GM19025 (cell line): ENCODE results near the gene COPS9.

Experiments used
- ATAC-seq: cut with Tn5 transposase; IDR thresholded peaks from one replicate; pipeline ENCODE4 v1.9.1; 2021; ENCODE audit warnings: mild to moderate bottlenecking, low read depth, moderate library complexity; ENCODE audit not compliant: unreplicated experiment

The COPS9 gene

DNA sequence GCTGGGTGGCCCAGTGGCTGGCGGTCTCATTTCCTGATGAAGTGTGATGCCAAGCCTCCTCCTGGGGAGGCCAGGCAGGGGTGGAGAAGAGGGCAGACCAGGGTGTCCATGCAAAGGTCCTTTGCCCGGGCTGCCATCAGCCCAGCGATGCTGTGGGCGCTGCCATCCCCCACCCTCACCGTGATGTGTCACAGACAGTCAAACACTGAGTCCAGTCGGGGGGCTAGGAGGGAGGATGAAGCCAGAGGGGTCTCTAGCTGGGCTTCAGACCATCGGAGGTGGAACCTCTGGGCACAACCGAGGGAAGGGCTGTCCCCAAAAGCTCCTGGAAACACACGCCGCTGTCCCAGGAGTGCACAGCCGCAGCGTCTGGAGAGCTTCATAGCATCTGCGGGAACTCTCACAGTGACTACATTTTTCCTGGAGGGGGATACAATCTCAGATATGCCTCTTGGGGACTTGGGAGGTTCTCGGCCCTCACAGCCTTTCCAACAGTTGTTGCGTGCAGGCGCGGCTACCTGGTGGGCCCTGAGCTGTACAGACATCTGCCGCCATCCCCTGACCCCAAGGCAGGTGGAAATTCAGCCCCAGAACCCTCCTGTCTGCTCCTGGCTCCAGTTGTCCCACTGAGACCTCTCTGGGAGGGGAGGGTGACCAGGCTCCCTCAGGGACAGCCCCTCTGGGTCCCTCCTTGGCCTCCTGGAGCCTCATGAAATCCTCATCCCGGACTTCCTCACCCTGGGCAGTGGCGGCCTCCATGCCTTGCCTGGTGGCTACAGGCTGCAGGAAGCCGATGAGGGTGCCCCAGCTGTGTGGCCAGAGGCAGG lies 30.9 kb upstream of the COPS9 start:
- no peak for ATAC-seq

DNA sequence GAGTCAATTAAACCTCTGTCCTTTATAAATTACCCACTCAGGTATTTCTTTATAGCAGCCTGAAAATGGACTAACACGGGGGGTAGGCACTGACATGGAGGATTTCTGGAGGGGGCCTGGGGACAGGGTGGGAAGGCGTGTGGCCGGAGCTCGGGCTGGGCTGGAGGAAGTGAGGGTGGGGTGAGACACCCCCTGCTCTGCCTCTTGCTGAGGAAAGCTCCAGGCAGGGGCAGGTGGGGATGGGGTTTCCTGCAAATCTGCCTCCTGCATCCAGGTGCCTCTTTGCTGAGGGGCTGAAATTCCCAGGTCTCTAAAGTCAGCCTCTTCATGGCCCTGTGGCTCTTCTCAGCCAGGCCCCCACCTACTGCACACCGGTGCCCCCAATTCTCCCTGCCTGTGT lies 30.1 kb upstream of the COPS9 start:
- no peak for ATAC-seq

DNA sequence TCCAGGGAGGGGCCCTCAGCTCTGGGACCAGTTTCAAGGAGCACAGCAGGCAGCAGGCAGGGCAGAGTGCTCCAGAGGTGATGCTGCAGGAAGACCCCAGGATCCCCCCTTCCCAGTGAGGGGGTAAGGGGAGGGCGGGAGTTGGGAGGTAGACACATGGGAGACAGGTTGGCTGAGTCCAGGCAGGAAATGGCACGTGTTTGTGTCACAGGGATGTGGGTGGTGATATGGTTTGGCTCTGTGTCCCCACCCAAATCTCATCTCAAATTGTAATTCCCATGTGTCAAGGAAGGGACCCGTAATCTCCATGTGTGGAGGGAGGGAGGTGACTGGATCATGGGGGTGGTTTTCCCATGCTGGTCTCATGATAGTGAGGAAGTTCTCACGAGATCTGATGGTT lies 29.6 kb upstream of the COPS9 start:
- ATAC-seq = no peak

DNA sequence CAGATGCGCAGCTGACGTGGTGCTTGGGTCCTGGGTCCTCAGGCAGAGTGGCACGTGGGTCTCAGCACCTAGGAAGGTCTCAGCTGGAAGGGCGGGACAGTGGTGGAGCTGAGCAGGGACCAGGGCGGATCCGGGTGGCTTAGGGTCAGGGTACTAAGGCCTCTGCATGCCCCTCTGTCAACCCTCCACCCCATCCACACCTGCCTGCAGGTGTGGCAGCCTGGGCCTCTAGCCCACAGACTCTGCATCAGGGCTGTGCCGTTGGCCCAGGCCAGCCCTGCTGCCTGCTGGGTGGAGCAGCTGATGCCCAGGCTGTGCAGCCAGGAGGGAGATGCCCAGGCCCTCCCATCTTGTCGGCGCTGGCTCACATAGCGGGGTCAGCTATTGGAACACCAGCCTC lies 28.9 kb upstream of the COPS9 start:
- no peak for ATAC-seq

DNA sequence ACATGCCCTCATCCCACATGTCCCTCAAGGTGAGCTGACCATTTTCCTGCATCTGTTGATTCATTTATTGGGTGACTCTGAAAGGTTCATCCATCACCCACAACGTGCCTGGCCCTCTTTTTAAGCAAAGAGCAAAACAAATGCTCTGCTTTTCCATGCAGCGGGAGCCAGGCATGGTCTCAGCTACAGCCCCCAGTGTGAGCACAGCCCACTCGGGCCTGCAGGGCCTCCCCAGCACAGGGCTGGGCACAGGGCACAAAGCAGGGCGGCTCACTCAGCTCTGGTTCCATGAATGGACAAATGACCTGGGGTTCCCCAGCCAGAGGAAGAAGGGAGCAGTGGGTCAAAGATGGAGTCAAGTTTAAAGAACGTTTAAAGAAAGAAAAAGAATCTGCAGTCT lies 28.5 kb upstream of the COPS9 start:
- ATAC-seq = no peak

DNA sequence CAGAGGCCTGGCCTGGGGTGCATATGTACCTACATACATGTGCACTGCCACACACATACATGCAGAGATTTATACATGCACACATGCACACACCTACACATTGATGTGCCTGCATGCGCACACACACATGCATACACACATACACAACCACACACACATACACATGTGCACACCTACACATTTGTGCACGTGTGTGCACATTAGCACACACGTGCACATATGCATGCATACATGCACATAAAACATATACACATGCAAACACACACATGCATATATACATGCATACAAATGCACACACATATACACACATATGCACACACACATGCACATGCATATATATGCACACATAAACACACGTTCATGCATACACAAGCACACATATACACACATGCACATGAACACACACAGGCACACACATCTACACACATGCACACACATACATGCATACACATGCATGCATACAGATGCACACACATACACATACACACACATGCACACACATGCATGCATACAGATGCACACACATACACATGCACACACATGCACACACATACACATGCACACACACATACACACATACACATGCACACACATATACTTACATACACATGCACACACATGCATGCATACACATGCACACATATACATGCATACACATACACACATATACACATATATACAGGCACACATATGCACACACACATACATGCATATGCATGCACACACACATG lies 27.9 kb upstream of the COPS9 start:
- no peak for ATAC-seq

DNA sequence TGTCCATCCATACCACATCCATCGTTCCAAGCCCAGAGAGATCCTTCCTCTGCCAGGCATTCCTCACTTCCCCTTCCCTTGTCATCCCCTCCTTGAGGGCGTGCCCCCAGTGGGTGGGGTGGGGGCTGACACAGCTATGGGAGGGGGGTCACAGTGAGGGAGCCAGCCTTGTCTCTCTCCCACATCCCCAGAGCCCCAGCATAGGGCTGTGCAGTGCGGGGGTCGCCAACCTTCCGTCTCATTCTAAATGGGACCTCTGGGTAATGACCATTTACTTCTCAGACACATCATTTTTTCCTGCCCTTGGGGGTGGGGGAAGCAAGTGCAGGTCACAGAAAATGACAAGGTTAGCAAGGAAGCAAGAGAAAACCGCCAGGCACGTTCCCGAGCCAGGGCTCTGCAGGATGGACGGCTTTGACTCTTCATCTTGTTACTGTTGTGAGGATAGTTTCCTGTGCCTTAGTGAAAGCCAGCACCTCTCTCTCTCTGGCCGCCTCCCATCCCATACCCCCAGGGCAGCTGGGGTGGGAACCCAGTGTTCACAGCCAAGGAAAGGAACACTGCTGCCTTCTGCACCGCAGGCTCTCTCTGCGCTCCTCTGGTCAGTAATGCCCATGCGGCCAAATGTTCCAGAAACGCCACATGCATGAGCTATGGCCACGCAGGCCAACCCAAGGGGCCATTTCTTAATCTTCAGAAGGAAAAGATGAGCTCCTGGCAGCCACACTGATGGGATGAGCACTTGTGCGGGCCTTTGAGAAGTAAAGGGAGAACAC lies 27.0 kb upstream of the COPS9 start:
- no peak for ATAC-seq

DNA sequence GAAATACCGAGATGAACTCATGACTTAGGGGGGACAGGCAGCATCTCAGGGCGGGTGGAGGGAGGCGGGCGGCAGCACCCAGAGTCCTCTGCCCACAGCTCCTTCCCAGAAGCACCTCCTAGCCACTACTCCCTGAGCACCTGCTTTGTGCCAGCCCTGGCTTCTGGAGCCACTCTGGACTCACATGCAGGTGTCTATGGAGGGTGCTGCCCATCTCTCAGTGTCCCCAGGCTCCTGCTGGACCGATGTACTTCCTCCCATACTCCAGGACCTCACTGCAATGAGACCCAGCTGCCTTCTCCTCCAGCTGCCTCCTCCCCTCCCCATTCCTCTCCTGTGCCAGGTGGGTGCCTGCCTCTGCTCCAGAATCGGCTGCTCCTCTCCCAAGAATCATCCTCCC lies 26.4 kb upstream of the COPS9 start:
- no peak for ATAC-seq

DNA sequence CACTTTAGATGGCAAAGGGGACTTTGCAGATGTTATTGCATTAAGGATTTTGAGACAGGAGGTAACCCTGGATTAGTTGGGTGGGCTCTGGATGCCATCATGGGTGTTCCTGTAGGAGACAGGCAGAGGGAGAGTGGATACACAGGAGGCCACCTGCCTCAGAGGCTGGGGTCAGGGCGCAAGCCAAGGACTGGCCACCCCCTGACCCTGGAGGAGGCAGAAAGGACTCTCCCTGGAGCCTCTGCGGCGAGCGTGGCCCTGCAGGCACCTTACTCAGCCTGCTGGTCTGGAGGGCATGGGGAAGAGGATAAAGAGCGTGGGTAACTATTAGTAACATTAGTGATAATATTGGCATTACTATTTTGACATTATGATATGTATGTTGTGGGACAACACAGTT lies 25.9 kb upstream of the COPS9 start:
- no peak for ATAC-seq

DNA sequence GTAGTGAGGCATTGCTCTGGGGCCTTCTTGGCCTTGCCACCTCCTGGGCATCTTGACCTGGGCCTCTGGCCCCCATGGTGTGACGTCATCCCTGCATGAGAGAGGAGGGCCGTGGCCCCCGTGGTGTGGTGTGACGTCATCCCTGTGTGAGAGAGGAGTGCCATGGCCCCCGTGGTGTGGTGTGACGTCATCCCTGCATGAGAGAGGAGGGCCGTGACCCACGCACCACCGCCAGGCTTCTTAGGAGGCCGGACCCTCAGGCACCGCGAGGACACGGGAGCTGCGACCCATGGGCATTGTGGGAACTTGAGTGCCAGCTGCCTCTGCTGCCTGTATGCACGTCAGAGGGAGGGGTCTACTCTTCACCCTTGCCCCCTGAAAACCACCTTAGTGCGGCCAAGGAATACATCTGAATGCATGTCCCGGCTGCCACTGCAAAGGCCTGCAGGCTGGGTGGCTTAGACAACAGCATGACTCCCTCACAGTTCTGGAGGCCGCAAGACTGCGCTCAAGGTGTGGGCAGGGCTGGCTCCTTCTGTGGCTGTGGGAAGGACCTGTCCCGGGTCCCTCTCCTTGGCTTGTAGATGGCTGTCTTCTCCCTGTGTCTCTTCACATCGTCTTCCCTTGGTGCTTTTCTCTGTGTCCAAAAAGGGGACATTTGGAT lies 25.1 kb upstream of the COPS9 start:
- ATAC-seq = no peak

DNA sequence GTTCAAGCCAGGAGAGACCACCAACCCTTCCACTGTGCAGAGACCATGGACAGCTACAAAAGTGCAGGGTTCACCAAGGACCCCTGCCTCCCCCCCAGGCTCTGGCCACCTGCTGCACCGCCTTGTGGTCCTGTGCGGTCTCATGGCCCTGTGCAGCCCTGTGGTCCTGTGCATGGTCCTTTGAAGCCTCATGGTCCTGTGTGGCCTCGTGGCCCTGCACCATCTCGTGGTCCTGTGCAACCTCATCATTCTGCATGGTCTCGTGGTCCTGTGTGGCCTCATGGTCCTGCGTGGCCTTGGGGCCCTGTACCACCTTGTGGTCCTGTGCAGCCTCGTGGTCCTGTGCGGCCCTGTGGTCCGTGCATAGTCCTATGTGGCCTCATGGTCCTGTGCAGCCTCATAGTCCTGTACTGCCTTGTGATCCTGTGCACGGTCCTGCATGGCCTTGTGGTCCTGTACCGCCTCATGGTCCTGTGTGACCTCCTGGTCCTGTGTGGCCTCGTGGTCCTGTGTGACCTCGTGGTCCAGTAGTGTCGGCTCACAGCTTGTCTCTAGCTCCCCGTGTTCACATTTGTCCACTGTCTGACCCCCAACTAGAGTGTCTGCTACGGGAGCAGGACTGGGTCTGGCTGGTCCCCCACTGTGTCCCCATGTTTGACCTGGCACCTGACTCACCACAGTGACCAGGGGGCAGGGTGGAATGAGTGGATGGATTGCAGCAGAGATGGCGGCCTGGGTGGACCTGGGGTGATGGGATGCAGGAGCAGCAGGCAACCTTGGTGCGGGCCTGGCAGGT lies 24.4 kb upstream of the COPS9 start:
- no peak for ATAC-seq

DNA sequence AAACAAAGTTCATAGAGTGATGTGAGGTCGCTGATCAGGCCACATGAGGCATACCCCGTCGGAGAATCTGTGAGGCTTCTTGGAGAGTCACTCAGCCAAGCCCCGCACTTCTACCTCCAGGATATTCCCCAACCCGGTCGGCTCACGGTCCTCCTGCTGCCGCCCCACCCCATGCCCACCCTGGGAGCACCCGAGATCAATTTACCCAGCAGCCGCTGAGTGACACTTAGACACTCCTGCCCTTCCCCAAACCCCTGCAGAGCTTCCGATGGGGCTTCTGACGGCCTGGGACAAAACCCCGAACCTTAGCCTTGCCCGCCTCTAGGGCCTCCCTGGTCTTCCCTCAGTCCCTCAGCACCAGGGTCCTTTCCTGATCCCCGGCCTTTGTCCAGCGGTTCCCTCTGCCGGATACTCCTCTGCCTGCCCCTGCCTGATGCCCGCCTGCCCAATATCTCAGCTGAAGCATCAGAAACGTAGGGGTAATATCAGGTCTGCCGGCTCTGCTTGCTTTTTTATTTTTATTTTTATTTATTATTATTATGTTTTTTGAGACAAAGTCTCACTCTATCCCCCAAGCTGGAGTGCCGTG lies 23.2 kb upstream of the COPS9 start:
- no peak for ATAC-seq

DNA sequence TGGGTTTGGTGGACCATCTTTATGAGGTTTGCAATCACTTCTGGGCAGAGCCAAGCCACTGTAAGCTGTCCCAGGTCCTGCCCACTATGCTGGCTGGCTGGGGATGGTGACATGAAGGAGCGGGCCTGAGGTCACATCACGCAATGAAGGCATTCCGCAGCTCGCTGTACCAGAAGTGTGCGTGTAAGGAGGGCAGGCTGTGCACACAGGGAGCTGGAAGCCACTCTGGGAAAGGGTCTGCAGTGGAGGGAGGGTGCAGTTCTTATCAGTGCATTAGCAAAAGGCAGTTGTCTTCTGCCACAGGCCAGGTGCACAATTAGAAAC lies 21.0 kb upstream of the COPS9 start:
- no peak for ATAC-seq

DNA sequence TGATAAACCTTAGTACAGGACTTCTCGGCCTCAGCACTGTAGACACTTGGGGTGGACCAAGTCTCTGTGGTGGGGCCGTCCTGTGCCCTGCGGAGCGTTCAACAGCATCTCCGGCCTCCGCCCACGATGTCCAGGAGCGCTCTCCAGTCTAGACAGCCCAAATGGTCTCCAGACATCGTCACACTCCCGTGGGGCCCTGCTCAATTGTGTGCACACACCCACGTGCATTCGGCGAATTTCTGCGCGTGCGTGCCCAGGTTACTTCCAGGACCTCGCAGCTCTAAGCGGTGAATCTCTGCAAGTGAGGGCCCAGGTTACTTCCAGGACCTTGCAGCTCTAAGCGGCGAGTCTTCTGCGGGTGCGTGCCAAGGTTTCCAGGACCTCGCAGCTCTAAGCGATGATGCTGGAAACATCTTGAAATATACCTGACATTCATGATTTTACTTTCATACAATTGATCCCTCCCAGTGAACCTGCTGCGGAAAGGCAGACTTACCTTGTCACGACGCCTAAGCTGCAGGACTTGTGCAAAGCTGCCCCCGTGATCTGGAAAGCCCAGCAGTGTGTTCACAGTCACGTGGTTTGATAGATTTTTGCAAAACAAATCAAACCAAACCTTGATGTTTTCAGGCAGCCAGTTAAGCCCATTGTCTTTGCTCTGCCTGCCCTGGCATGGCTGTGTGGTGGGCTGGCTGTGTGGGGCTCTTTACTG lies 20.5 kb upstream of the COPS9 start:
- ATAC-seq = no peak

DNA sequence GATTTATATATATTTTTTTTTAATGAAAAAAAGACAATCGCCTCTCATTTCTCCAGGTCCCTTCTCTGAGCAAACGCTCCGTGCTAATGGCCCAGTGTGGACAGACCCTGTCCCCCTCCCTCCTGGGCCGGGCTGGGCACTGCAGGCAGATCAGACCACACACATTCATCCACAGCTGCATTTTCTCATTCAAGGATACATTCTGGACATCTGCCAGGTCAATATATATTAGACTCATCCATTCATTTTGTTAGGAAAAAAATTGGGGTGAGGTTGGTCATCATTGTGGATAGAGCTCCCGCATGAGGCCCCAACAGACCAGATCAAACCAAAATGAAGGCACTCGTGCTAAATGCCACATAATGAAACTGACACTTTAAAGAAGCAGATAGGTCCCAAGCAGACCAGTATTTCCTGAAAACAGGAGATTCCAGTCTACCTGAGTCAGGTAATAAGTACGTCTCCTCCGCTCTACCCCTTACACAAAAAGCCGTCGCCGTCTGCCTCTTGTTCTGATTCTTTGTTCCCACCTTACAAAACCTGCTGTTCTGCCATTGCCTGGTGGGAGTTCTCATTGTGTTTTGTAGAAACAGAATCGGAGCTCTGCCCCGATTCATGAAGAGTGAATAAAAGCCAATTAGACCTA lies 19.8 kb upstream of the COPS9 start:
- no peak for ATAC-seq

DNA sequence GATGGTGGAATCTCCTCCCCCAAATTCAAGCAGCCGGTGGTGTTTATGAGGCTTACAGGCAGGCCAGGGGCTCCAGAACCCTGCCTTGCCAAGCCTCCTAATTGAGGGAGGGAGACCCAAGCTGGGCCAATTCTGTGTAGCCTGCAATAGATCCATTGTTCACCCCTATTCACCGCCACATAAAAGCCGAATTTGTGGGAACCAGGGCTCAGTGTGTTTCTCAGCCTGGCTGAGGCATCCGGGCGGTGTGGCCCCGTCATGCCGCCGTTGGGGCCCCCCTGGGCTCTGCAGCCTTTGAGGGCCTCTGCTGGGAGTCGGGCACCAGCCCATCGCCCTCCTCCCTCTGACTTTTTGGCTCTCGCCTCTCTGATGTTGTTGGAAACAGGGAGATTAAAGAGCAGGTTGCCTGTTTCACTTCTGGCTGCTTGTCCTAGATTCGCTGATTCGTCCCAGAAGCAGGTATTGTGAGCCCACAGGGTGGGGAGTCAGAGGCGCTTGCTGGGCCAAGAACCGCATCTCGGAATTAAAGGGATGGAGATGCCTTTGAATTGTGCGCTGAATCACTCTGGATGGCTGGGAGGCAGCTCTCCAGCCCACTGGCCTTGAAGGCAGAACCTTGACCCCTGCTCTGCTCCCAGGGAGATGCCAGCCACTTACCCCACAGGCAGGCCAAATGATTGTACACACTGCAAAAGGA lies 19.1 kb upstream of the COPS9 start:
- ATAC-seq = no peak

DNA sequence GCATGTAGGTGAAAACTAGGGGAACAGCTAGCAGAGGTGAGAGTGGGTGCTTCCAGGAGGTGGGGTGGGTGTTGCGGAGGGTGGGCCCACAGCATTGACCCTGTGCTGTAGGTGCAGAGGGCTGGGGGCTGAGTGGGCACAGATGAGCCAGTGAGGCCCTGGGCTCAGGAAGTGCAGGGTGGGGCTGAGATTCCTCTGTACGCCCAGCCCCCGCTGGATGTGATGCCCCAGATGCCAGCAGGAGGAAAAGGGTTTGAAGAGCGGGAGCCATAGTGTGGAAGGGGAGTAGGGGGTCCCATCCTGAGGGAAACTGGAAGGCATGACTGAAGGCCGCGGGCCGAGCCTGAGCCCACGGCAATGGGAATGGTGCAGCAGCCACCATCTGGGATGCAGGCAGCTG lies 18.5 kb upstream of the COPS9 start:
- no peak for ATAC-seq

DNA sequence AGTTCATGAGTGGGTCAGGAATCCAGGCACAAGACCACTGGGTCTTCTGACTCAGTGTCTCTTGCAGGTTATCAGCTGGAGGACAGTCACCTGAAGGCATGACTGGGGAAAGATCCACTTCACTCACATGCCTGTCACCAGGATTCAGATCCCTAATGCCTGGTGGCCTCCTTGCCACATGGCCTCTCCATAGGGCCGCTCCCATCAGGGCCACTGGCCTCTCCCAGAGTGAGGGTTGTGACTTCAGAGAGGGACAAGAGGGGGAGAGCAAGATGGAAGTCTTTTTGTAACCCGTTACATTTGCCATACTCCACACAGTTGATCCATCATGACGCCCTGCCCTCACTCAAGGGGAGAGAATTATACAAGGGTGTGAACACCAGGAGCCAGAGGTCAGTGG lies 17.3 kb upstream of the COPS9 start:
- ATAC-seq = no peak
